ENCODE data around the gene USP49.

Gene USP49

GRCh38 chr6:41748542-41748941 is 146.6 kb downstream of the USP49 start:
- DNase-seq: no peak

- no peak for DNase-seq
Measured at GRCh38 chr6:41748102-41748477, 147.1 kb downstream of the USP49 start.

GRCh38 chr6:41747256-41748101 is 147.7 kb downstream of the USP49 start, which contains the start of gene PGC:
PGC (minus strand) TSS chr6:41747397; CDS start chr6:41747334, 63 bp downstream.
- no peak for DNase-seq

- no peak for DNase-seq
Measured at GRCh38 chr6:41746107-41746506, 149.1 kb downstream of the USP49 start.

GRCh38 chr6:41744236-41744787 is 150.9 kb downstream of the USP49 start:
- no peak for DNase-seq

GRCh38 chr6:41743406-41744235 is 151.6 kb downstream of the USP49 start:
- DNase-seq: no peak

- DNase-seq: no peak
Measured at GRCh38 chr6:41741625-41742490, 153.3 kb downstream of the USP49 start.

GRCh38 chr6:41740366-41741162 is 154.6 kb downstream of the USP49 start:
- no peak for DNase-seq

Data from GF-D8 (cell line).